BJ (cell line): ENCODE data around the gene HOXA1. TPM values are rescaled to one million over a fixed set of nuclear protein-coding genes. Genes with fewer than 3 reads are reported as not detected.

Experiments
- CTCF ChIA-PET: fragments of 350-600 bp; formaldehyde crosslinking; extraction: SDS; loops from one replicate; lab custom pipeline; 2021; ENCODE audit warnings: antibody characterized with exemption, inconsistent platforms; lab: Yijun Ruan, JAX
- POLR2A ChIA-PET: fragments of 300-600 bp; sonication (Branson Sonifier 250); formaldehyde crosslinking; extraction: SDS; loops from one replicate; lab custom pipeline; 2021; ENCODE audit warnings: antibody characterized with exemption; lab: Charles Lee
- DNase-seq: peaks from one replicate; pipeline ENCODE4 v3.0.0-alpha.2; 2011; ENCODE audit warnings: low read depth
- H3K27me3 ChIP-seq: 2 replicates; pipeline ENCODE4 v1.6.0; 2011; ENCODE audit warnings: low read length; ENCODE audit not compliant: control insufficient read depth, insufficient read depth
- H3K36me3 ChIP-seq: 2 replicates; pipeline ENCODE4 v1.5.1; 2011; ENCODE audit warnings: low read length; ENCODE audit not compliant: control insufficient read depth, insufficient read depth
- H3K4me3 ChIP-seq: 2 replicates; pipeline ENCODE4 v1.5.1; 2011; ENCODE audit warnings: low read depth, mild to moderate bottlenecking, control low read depth, low read length
- CTCF ChIP-seq: IDR thresholded peaks from 2 replicates; pipeline ENCODE4 v1.5.1; 2011; ENCODE audit warnings: low read depth, mild to moderate bottlenecking, control low read depth, inconsistent platforms, low read length, moderate library complexity; ENCODE audit not compliant: insufficient read depth
- polyA plus RNA-seq: library from polyadenylated mRNA; depleted of rRNA; stranded (reverse); fragments of >200 nt; gene quantifications from 2 replicates; pipeline ENCODE4 v1.2.3, GENCODE V29; 2011

Gene HOXA1
- polyA plus RNA-seq, 1 experiment = 0.91 TPM

- TF ChIP-seq CTCF = no peak
- Histone ChIP-seq H3K36me3 (no peaks in the 10 kb centered on the region), H3K4me3 (no peak overlapping the region), H3K27me3 (peaks cover 2% of the 10 kb centered on the region; the same call in 1 of the 2 replicates)
- peak; percentile 19 for DNase-seq
- CTCF ChIA-PET = interaction anchor here (2.1 kb wide), 1 partner anchor 11 kb away, joined by 5 read pairs; no protein-coding TSS in a partner anchor
- POLR2A ChIA-PET = interaction anchor here (0.6 to 1.0 kb wide), 2 partner anchors 18 to 26 kb away, joined by 4 to 6 read pairs; no protein-coding TSS in a partner anchor
Measured at GRCh38 chr7:27064661-27065060, 31.1 kb downstream of the HOXA1 start.

DNA sequence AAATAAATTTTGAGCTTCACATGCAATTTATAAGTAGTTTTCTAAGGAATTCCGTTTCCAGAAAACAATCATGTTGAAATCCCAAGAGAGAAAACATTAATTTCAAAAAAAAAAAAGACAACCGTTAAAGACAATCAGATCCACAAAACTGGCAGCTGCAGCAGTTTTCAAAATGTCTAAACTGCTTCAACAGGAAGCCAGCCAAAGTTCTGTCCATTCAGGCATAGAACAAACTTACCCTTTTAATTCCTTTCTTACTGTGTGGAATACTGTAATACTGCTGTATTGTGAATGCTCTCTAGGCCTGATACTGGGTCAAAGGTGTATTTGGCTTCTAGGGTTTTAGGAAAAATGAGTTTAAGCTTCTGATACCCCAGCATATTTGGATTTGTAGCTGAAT is 31.6 kb downstream of the HOXA1 start:
- DNase-seq = no peak
- peaks cover 2% of the 10 kb centered on the region; the same call in 1 of the 2 replicates for H3K27me3 ChIP-seq
- TF ChIP-seq CTCF = no peak
- ChIA-PET CTCF (interaction anchor here (1.4 to 2.1 kb wide), 2 partner anchors 10 to 12 kb away, joined by 3 to 5 read pairs; no protein-coding TSS in a partner anchor), POLR2A (interaction anchor here (0.6 to 1.0 kb wide), 2 partner anchors 17 to 27 kb away, joined by 4 to 6 read pairs; no protein-coding TSS in a partner anchor)
- no peak overlapping the region for H3K4me3 ChIP-seq
- H3K36me3 ChIP-seq = no peaks in the 10 kb centered on the region

GRCh38 chr7:27062946-27063345 is 32.9 kb downstream of the HOXA1 start:
- no peaks in the 10 kb centered on the region for H3K27me3 ChIP-seq
- no peak for DNase-seq
- no peak overlapping the region for H3K4me3 ChIP-seq
- ChIA-PET CTCF (interaction anchor here (0.9 to 1.4 kb wide), 3 partner anchors 11 to 206 kb away, joined by 3 read pairs; no protein-coding TSS in a partner anchor), POLR2A (no interaction called here)
- TF ChIP-seq CTCF = no peak
- no peaks in the 10 kb centered on the region for H3K36me3 ChIP-seq

GRCh38 chr7:27053153-27053552 is 42.6 kb downstream of the HOXA1 start:
- ChIA-PET POLR2A (no interaction called here), CTCF (interaction anchor here (1.8 kb wide), 1 partner anchor 11 kb away, joined by 5 read pairs; no protein-coding TSS in a partner anchor)
- TF ChIP-seq CTCF = no peak
- DNase-seq = no peak
- Histone ChIP-seq H3K4me3 (no peak overlapping the region), H3K27me3 (no peaks in the 10 kb centered on the region), H3K36me3 (no peaks in the 10 kb centered on the region)

- H3K27me3 ChIP-seq = no peaks in the 10 kb centered on the region
- DNase-seq = no peak
Measured at GRCh38 chr7:27051451-27051850, 44.3 kb downstream of the HOXA1 start.

More at GRCh38 chr7:27051451-27051850, 44.3 kb downstream of the HOXA1 start:
- no peak for TF ChIP-seq CTCF
- Histone ChIP-seq H3K36me3 (no peaks in the 10 kb centered on the region), H3K4me3 (no peak overlapping the region)
- POLR2A ChIA-PET = no interaction called here
- CTCF ChIA-PET = interaction anchor here (1.1 kb wide), 2 partner anchors 12 to 73 kb away, joined by 3 read pairs; no protein-coding TSS in a partner anchor
